NCI-H69 (cell line): ENCODE measurements around the gene NUMB.

ENCODE experiments used
- DNase-seq: peaks from one replicate; lab custom pipeline; 2025; lab: John Stamatoyannopoulos, UW

Gene NUMB

DNA sequence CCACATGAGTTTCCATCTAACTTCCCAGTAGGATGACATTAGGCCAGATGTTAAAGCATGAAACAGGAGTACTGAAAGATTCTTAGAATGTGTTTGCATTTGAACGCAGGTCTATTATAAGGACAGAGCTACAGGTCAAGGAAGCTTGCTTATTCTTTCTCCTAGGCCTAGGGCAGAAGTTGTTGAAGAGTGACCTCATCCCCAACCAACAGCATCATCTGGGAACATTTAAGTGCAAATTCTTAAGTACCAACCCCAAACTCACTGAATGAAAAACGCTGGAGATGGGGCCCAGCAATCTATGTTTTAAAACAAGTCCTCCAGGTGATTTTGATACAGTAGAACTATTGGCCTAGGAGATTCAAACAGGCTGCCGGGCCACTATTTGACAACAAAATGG lies 168.6 kb downstream of the NUMB start:
- no peak for DNase-seq

- no peak for DNase-seq
These were observed 169.0 kb downstream of the NUMB start for GRCh38 chr14:73289308-73289707.

DNA sequence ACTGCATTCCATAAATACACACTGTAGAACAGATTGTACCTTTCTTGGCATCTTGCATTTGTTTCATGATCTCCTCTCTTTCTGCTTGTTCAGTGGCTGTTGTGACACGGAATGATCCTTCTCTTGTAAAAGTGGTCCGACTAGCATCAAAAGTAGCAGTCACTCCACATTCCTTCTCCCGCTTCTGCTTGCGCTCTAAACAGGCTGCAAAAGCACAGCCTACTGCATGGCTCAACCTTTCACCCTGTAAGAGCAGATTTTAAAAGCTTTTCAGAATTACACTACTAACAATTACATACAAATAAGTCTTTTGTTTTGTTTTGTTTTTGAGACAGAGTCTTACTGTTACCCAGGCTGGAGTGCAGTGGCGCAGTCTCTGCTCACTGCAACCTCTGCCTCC lies 171.3 kb downstream of the NUMB start:
- DNase-seq: no peak

- no peak for DNase-seq
These were observed 171.7 kb downstream of the NUMB start for GRCh38 chr14:73286598-73286997.

GRCh38 chr14:73285979-73286378 lies 172.4 kb downstream of the NUMB start:
- DNase-seq: no peak

- peak; percentile 72 for DNase-seq
These were observed 174.6 kb downstream of the NUMB start for GRCh38 chr14:73283608-73284379.

DNA sequence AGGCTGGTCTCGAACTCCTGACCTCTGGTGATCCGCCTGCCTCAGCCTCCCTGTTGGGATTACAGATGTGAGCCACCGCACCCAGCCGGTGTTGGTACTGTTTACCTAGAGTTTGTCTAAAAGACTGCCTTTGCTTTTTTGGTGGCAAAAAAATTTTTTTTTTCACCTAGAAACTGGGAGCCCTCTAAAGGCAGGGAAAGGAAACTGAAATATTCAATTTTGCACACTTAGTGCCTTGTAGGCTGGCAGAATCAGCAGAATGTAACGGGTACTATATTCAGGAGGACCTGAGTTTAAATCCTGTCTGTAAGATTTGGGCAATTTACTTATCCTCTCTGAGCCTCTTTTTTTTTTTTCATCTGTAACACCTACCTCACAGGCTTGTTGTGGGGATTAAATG lies 177.4 kb downstream of the NUMB start:
- DNase-seq: no peak

DNA sequence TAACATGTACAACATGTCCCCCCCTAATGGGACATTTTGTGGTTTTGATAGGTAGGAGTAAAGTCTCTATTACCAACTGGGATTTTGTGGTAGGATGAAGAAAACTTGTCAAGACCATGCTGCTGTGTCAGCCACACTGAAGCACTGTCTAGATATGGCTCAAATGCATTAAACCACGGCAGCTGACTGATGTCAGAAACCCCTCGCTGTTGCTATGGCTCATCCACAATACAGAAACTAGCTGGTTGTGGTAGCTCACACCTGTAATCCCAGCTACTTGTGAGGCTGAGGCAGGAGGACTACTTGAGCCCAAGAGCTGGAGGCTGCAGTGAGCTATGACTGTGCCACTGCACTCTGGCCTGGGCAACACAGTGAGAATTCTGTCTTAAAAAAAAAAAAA lies 181.0 kb downstream of the NUMB start:
- no peak for DNase-seq

GRCh38 chr14:73276836-73277235 lies 181.5 kb downstream of the NUMB start:
- DNase-seq: no peak

- DNase-seq: no peak
These were observed 184.5 kb downstream of the NUMB start for GRCh38 chr14:73273799-73274198.

DNA sequence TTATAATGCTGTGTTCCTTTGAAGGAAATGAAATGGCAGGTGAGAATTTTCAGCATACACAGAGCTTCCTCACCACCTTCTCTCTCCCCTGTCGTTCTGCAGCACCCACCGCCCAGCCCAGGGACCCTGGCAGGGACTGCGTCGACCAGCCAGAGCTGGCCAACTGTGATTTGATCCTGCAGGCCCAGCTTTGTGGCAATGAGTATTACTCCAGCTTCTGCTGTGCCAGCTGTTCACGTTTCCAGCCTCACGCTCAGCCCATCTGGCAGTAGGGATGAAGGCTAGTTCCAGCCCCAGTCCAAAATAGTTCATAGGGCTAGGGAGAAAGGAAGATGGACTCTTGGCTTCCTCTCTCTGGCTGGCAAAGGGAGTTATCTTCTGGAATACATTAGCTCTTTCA lies 186.0 kb downstream of the NUMB start:
- no peak for DNase-seq

DNA sequence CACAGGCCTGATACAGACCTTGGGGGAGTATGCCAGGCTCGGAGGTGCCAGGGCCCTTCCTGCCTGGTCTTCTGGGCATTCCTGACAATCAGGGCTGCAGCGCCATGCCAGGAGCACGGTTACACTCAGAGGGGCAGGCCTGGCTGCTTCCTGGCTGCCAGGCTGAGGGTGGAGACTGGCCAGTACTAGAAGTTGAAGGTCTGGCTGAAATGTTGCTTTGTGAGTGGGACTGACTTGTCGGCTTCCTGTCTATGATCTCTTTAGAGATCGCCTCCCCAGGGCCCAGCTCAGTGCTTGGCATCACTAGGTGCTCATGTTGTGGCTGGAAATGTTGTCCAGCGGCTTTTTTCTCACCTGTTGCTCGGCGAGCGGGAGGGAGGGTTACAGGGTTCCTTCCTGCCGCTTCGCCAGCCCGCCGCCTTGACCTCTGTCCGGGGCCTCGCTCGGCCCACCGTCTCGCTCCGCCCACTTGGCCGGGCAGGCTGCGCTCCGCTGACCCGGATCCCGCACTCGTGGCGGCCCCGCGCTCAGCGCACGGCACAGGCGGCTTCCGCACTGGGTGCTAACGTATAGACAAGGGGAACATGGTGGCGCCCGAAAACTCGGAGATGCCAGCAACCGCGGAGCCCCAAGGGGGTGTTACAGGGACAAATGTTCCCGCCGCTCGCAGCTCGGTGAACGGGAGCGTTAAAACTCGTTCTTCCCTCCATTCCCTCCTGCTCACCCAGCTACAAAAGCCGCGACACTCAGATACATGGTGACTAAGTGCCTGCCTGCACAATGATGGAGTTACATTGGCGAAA lies 188.4 kb downstream of the NUMB start:
- no peak for DNase-seq

- no peak for DNase-seq
These were observed 190.9 kb downstream of the NUMB start for GRCh38 chr14:73267474-73267873.

DNA sequence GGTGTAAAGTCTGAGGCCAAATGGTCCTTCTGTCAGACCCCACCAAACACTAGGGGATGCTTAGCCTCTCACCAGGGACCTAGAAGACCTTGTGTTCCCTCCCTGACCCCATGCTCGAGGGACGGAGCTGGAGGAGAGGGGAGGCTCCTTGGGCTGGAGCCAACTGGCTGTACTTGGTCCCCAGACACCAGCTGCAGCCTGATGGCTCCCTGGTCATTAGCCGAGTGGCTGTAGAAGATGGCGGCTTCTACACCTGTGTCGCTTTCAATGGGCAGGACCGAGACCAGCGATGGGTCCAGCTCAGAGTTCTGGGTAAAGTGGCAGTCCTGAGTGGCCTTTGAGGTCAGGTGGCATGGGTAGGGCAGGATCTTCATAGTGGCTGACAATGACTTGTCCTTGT lies 192.0 kb downstream of the NUMB start:
- peak; percentile 25 for DNase-seq

DNA sequence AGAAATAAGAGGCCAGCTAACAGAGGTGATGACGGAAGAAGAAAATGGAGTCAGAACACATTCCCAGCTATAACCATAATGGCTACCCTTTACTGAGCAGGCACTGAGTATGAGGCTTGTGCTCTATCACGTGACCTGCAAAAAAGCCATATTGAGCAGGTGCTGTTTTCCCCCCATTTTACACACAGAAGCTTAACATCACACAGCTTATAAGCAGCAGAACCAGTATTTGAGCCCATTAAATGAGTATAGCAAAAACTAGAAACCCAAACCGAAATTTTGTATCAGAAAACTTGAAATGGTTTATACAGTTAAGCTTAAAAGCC lies 192.7 kb downstream of the NUMB start:
- DNase-seq: no peak

GRCh38 chr14:73264885-73265720 lies 193.2 kb downstream of the NUMB start:
- DNase-seq: no peak

DNA sequence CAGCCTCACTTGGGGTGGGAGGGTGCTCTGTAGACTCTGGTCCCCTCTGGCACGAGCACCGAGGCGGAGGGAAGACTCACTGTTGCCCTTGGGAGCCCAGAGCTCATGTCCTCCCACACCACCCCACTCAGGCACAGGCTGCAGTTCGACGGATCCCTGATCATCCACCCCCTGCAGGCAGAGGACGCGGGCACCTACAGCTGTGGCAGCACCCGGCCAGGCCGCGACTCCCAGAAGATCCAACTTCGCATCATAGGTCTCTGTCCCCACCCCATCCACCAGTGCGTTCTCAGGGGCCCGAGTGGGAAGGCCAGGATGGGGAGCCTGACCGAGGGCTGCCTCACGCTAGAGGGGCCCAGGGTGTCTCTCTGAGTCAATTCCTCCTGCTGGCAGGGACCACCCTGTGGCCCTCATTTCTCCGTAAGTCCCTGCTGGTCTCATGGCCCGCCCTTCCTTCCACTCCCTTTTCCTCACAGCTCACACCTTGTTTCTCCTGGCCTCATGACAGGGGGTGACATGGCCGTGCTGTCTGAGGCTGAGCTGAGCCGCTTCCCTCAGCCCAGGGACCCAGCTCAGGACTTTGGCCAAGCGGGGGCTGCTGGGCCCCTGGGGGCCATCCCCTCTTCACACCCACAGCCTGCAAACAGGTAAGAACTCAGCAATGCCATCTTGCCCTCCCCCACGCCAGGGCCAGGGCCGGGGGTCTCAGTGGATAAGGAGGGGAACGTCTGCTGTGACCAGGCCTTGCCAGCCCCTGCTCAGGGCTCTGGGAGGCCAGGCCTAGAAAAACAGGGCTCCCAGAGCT lies 194.1 kb downstream of the NUMB start:
- no peak for DNase-seq

DNA sequence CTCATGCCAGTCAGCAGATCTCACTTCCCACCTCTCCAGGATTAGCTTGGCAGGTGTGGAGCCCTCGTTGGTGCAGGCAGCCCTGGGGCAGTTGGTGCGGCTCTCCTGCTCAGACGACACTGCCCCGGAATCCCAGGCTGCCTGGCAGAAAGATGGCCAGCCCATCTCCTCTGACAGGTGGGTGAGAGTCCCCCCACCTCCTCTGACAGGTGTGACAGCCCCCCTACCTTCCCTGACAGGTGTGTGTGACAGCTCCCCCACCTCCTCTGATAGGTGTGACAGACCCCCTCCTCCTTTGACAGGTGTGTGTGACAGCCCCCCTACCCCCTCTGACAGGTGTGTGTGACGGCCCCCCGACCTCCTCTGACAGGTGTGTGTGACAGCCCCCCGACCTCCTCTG lies 194.7 kb downstream of the NUMB start:
- DNase-seq: no peak

- no peak for DNase-seq
These were observed 195.7 kb downstream of the NUMB start for GRCh38 chr14:73262427-73263183.

- no peak for DNase-seq
These were observed 196.6 kb downstream of the NUMB start for GRCh38 chr14:73261520-73262426.
